GM21825 (cell line): ENCODE results near the gene SLC35F5.
A peak's percentile ranks its signal among the peaks of the same experiment; 100 is the strongest.
"Not testable (repeated sequence)": the region's sequence is repeated elsewhere in the genome, so short reads cannot be mapped to it uniquely, and the experiment has no call there.

Source experiments
- ATAC-seq: cut with Tn5 transposase; IDR thresholded peaks from one replicate; pipeline ENCODE4 v1.9.1; 2021; ENCODE audit warnings: mild to moderate bottlenecking, moderate library complexity; ENCODE audit not compliant: unreplicated experiment

SLC35F5 gene

DNA sequence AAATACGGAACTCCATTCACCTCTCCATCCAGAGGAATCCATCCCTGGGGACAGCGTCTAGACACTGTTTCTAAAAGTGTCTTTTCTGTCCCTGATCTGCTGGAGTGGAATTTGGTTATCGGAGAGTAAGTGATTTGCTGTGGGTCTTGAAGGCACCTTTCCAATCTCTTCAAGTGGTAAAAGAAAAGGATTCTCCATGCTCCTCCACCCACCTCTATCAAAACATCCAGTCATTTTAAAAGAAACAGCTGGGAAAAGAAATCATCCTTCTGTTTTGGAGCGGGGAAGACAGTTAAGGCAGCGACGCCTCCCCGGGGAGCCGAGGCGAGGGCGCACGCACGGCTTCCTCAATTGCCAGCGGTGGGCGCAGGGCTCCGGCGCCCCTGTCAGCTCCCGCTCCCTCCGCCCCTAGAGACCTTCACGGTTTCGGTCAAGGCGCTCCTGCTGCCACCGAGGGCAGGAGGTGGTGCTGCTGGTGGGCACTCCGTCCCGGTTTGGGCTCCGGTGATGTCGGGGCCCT, 547 bp downstream of the SLC35F5 start:
- ATAC-seq: peak; percentile 35

DNA sequence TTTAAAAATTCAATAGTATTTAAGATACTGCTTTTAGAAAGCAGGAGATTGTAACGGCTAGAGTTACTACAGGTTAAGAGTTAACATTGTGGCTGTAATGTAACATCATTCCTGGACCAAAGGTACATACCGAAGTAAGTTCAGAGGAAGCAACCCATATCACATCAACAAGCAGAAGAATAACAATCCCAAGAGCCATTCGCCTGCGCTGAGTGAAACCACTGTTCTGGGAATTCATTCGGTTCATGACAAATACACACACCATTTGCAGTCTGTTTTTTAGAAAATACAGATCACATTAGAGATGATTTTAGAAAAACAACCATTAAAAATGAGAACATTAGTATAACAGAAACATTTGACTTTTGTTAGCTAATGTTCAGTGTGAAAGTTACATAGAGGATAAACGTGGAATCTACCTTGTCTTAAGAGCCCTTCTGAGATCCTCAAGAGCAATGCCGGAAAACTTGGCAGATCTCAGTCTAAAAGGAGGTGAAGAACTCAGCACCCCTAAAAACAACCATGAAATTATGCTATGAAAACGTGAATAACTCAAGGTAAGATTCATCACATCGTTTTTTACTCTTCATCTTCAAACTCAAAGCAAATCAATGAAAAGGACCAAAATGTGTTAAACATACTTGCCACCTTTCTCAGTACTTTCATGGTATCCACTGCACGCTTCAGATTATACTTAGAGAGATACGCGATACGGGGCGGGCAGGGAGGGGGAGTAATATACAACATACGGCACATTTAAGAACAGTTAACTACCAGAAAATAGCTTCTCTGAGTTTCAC, 1.2 kb downstream of the SLC35F5 start:
- no peak for ATAC-seq

DNA sequence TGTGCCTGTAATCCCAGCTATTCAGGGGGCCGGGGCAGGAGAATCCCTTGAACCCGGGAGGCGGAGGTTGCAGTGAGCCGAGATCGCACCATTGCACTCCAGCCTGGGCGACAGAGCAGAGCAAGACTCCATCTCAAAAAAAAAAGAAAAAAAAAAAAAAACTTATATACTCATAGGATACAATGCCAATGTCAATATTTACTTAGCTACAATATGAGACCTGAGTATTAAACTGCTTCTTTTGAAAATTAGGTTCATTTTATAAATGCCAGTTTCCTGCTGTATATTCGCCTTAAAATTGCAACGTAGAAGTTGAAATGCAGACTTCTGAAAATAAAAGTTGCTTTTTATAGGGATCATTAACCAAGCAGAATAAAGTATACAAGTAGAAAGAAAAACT, 2.3 kb downstream of the SLC35F5 start:
- ATAC-seq: no peak

DNA sequence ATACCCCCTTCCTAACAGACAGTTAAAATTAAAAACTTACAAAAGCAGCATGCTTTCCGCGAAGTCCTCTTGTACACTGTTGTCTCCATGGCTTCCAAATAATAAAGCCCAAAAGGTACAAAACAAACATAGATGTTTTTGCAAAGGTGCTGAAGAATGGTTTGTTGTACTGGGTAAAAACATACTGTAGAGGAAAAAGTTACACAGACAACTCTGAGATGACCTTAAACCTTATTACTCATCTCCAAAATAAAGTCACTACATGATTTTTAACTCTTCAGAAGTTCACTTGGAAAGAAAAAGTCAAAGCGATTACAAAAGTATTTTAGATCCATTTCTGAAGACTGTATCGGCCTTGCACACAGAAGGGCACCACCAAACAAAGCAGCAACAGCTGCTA, 6.1 kb downstream of the SLC35F5 start:
- no peak for ATAC-seq

DNA sequence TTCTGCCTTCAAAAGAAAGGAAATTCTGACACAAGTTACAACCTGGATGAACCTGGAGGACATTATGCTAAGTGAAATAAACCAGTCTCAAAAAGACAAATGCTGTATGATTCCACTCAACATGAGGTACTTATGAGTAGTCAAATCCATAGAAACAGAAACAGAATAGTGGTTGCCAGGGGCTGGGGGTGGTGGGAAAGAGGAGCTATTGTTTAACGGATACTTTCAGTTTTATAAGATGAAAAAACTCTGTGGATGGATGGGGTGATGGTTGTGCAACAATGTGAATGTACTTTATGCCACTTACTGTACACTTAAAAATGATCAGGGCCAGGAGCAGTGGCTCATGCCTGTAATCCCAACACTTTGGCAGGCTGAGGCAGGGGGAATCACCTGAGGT, 15.4 kb downstream of the SLC35F5 start:
- no peak for ATAC-seq

DNA sequence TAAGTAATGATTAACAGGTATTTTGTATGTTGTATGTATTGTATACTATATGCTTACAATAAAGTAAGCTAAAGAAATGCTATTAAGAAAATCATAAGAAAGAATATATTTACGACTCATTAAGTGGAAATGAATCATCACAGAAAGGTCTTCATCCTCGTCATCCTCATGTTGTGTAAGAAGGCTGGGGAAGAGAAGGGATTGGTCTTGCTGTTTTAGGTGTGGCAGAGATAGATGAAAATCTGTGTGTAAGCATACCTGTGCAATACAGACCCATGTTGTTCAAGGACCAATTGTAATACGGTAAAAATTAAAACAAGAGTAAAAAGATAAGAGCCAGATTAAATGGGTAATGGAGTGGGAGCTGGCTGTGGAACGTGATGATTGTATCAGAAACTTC, 16.6 kb downstream of the SLC35F5 start:
- ATAC-seq: no peak

DNA sequence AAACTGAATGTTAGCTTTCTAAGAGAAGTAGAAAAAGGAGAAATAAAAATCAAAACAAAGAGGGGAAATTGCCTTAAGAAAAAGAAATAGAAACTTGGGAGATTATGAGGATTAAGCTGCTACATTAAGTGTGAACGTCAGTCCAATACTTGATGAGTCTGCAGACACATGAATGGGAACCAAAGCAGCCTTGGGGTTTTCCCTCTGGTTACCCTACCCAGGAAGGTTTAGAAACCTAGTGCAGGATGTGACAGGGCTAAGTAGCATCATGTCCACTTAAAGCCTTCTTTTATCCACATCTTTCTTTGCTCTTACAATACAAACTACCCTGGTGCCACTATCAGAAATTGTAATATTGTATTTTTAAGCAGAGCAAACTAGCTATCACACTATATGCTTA, 22.3 kb downstream of the SLC35F5 start:
- ATAC-seq: peak; percentile 88

DNA sequence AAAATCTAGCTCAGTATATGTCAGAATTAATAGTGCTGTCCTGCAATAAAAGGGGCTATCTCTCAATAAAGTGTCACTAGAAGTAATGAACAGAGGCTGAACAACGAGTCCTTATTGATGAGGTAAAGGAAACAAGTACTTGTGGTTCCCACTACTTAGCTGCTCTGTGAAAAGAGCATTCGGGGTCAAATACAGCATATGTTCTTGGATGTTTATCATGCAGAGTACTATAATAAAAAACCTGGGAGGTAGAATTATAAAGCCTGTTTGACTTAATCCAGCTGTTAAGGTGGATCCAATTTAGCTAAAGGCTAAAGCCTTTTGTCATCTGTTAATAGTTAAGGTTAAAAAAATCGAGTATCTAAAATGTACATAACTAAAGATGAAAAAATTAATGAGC, 32.4 kb downstream of the SLC35F5 start:
- ATAC-seq: no peak

DNA sequence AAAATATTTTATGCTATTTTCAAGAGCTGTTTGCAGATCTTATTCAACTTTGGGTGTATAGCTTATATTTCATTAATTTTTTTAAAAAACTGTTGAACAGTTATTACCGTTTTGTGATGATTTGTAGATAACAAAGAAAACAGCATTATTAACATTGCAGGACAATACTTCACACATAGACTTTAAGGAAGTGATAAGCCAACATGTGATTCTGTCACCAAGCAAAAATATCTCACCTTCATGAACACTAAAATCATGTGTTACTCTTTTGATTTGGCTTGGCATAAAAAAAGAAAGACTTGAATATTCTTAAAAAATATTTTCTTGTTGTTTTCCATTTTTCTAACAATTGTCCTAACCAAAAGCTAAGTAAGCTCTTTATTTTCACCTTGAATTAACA, 33.0 kb downstream of the SLC35F5 start:
- ATAC-seq: no peak

DNA sequence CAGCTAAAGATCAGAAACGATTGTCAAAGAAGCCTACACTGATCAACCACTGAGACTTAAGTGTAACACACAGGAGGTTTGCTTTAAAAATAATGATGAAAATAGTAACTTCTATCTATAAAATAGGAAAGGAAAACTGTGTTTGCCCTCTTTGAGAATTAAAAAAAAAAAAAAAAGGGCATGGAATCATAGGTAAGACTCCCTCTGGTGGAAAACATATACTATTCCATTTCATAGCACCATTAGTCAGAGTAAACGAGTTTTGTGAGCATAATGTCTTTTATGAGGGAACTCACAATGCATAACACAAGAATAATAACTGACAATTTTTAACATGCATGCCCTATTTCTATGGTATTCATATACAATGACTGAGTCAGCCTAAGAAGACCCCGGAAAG, 36.3 kb downstream of the SLC35F5 start:
- ATAC-seq: no peak

DNA sequence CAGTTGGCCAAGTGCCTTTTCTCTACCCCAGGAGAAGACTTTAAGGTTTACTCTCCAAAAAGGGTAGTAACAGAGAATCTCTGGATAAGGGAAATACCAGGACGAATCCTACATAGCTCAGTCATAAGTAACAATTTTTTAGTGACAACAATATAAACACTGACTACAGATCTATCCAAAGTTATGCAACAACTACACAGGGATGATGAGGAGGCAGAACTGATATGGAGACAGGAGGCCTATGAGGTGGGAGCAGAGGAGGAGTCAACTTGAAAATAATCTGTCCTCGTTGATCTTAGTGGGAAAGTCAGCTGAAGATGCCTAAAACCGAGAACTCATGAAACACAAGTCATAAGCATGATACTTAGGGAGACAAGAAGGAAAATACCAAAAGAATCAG, 40.2 kb downstream of the SLC35F5 start:
- no peak for ATAC-seq

DNA sequence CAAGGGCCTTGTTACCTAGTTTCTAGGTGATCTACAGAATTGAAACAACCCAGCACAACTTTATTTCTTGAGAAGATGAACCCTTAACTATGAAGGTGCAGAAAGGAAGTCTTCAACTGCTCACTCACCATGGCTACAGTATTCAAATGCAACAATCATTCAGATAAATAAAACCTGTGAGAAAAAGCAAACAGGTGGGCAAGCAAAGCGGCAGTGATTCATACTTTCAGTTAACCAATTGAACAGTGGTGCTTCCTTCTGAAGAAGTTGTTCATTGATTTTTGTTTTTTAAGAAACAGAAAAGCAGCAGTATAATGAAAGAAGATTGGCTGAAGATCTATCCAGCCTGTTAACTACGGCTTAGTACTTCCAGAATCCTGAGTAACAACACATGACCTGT, 43.5 kb downstream of the SLC35F5 start:
- ATAC-seq: no peak

DNA sequence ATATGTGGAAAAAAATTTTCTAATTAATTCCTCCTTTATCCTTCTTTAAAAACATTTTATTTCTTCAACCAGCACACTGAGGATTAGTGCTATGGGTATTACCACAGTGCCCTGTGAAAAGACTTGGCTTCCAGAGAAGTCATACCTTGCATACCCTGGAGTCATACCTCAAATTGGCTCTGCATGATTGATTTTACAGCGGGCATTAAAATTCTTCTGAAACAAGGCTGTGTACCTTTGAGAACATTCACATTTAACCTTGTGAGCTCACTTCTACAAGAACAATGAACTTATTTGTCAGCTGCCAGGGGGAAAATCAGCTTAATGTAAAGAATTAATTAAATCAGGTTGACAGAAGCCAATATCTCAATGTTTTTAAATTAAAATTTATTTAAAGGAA, 44.6 kb downstream of the SLC35F5 start:
- ATAC-seq: no peak

DNA sequence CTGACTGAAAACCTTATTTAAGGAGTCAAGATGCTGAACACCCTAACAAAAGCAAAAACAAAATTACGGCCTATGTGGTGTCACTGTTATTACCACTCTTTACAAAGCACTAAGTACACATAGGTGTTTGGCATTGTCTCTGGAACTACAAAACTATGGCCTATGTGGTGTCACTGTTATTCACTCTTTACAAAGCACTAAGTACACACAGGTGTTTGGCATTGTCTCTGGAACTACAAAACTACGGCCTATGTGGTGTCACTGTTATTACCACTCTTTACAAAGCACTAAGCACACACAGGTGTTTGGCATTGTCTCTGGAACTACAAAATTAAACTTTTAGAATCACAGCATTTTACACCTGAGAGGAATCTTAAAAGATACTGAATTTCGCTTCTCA, 47.4 kb downstream of the SLC35F5 start:
- no peak for ATAC-seq

DNA sequence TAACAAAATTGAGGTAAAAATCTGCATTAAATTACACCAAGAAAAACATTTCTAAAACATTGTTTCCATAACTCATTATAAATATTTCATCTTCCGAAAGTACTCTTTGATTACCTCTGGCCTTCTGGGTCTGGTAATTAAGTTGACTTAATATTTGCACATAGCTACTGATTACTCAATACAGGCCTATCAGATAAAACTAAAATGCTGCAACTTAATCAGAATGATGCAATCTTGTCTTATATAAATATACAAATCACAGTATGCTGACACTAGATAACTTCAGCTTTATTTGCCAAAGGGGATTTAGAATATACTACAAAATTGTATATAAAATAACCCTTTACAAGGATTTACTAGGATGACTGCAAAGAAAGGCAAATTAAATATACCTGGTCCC, 49.3 kb downstream of the SLC35F5 start:
- no peak for ATAC-seq

DNA sequence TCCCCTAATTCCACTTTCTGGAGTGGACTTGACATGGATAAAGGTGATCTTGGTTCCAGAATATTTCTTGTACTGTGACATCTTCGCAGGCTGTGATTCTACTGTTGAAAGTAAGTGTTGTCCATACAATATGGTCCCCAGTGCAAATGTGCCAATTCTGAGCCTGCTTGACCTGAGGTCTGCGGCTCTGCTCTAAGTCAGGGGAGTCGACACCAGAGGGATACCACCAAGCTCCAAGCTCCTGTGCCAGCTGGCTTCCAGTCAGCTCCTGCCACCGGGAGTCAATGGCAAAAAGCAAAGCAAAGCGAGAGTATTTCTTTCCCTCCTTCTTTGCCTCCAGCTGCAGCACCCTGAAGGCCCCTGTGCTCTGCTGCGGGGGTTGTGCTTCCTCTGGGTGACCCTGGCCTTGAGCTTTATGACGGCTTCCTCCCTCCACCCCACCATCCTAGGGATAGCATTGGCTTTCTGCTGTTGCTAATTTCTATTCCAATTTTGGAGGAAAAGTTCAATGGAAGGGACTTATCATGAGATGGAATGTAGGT, 50.4 kb downstream of the SLC35F5 start:
- ATAC-seq: no peak

DNA sequence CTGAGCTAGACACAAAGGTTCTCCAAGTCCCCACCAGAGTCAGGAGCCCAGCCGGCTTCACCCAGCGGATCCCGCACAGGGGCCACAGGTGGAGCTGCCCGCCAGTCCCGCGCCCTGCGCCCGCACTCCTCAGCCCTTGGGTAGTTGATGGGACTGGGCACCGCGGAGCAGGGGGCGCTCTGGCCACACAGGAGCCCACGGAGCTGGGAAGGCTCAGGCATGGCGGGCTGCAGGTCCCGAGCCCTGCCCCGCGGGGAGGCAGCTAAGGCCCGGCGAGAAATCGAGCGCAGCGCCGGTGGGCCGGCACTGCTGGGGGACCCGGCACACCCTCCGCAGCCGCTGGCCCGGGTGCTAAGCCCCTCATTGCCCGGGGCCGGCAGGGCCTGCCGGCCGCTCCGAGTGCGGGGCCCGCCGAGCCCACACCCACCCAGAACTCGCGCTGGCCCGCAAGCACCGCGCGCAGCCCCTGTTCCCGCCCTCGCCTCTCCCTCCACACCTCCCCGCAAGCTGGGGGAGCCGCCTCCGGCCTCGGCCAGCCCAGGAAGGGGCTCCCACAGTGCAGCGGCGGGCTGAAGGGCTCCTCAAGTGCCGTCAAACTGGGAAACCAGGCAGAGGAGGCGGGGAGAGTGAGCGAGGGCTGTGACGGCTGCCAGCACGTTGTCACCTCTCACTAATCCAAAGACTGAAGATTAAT, 52.0 kb downstream of the SLC35F5 start:
- not testable (repeated sequence) for ATAC-seq

DNA sequence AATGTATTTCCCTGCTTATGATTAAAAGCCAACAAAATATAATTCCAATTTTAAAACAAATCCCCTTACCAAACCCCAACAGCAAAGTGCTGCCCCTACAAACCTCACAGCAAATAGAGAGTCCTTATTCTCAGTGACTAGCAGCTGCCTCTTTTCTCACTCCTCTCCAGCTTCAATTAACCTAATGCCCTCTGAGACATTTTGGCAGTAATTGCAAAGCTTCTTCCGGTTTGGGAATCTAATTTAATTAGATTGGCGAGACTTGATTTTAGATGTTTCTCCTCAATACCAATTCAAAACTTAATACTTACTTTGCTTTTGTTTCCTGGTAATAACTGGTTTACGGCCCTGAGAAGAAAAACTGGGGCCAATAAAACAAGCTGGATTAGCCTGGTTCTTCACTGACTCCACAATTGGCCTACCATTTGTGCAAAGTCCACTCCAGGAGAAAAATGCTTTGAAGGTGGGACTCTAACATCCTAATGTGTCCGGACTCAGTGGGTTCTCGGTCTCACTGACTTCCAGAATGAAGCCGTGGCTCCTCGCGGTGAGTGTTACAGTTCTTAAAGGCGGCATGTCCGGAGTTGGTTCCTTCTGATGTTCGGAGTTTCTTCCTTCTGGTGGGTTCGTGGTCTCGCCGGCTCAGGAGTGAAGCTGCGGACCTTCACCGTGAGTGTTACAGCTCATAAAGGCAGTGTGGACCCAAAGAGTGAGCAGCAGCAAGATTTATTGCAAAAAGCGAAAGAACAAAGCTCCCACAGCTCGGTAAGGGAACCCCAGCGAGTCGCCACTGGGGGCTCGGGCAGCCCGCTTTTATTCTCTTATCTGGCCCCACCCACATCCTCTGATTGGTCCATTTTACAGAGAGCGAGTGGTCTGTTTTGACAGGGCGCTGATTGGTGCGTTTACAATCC, 52.8 kb downstream of the SLC35F5 start:
- ATAC-seq: no peak

DNA sequence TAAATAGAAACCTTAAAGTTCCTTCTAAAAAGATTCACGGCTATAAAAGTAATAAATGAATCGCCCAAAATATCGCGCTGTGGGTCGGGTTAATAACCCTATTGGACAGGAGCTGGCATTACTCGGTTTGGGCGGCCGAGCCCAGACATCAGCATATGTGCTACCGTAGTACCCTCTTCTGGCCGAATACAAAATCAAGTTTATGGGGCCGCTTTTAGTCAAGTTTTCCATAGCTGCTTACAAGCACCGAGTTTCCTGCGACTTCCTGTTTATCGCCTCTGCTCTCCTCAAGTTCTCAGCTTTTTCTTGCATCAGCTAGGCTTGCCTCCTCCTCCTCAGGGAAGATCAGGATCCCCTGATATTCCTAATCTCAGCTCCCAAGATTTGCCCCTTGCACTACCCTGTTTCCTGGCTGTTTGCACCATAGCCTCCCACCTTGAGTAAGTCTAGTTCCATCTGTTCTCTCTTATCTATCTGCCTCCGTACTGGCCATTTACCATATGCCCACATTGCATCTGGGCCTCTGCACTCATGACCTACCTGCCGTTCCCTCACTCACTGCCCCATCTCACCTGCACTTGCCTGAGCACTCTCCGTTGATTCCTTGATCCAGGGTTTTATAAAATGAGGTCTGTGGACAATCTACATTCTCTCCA, 56.1 kb downstream of the SLC35F5 start:
- peak; percentile 91 for ATAC-seq

DNA sequence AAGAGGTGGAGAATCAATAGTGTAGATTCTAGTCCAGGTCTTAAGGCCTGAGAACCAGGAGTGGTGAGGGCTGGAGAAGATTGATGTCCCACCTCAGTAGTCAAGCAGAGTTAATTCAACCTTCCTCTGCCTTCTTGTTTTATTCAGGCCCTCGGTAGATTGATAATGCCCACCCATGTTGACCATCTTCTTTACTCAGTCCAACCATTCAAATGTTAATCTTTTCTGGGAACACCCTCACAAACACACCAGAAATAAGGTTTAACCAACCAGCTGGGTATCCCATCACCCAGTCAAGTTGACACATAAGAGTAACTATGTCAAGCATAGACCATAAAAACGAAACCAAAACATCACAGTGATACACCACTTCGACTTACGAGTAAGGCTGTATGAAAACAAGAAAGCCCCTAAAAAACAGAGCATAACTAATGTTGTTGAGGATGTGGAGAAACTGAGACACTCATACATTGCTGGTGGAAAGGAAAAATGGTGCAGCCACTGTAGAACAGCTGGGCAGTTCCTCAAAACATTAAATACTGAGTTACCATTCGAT, 57.5 kb downstream of the SLC35F5 start:
- ATAC-seq: peak; percentile 35
